Measurements from ENCODE around the gene HES4. TPM values are rescaled to one million over a fixed set of nuclear protein-coding genes. Genes with fewer than 3 reads are reported as not detected.
A peak's percentile ranks its signal among the peaks of the same experiment; 100 is the strongest.
"Not testable (repeated sequence)": the region's sequence is repeated elsewhere in the genome, so short reads cannot be mapped to it uniquely, and the experiment has no call there.

Gene HES4
- total RNA-seq, 1 donor from 2014 or later = 149 TPM

DNA sequence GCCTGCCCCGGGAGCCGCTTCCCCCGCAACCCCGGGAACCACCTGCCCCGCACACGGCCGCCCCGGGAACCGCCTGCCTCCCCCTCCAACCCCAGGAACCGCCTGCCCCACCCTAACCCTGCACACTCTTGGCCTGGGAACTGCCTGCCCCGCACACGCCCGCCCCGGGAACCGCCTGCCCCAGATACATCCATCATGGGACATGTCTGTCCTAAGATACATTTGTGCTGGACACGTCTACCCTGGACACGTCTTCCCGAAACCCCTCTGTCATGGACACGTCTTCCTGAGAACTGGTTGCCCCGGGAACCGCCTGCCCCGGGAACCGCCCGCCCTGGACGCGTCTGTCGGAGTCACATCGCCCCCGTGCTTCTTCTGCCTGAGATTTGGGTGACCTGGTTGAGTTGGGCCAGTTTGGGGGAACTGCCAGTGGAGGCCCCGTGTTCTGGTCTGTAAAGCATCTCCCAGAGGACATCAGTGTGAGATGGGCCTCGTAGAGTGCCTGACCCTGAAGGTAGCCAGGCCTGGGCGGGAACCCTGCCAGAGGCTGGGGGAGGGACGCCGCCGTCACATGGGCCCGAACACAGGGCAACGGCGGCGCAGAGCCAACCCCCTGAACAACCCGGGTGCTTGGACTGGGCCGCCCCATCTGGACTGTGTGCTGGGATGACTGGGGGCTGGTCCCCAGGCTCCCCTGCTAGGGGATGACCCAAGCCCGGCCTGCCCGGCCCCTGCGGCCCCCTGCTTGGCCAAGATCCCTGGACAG lies 21.6 kb downstream of the HES4 start:
- no peaks in the 10 kb centered on the region for H3K36me3 ChIP-seq (ENCODE audit: insufficient read depth, low read length)
- no peaks in the 10 kb centered on the region for H4K20me1 ChIP-seq (ENCODE audit: insufficient read depth, low read length)
- no peak overlapping the region for H2AFZ ChIP-seq (ENCODE audit: low read depth, low read length)
- Mint-ChIP-seq H3K9me3 (ENCODE audit: unreplicated experiment) (no peaks in the 10 kb centered on the region), H3K27me3 (ENCODE audit: low read depth, unreplicated experiment) (peaks cover 29% of the 10 kb centered on the region), H3K4me3 (ENCODE audit: unreplicated experiment) (no peak overlapping the region), H3K36me3 (ENCODE audit: low read depth, unreplicated experiment) (peaks cover 5% of the 10 kb centered on the region), H3K27ac (ENCODE audit: unreplicated experiment) (peak overlapping the region; percentile 26), H3K4me1 (ENCODE audit: low read depth, unreplicated experiment) (no peaks in the 10 kb centered on the region)
- DNase-seq (ENCODE audit: low read depth) (no peak), FAIRE-seq (no peak)
- H3K27me3 ChIP-seq (ENCODE audit: insufficient read depth, low read length) = peaks cover 4% of the 10 kb centered on the region
- H3K9ac ChIP-seq (ENCODE audit: low read length) = no peak overlapping the region
- H3K4me2 ChIP-seq (ENCODE audit: low read length) = no peak overlapping the region
- no peaks in the 10 kb centered on the region for H3K9me3 ChIP-seq (ENCODE audit: insufficient read depth, low read depth, low read length)
- no peaks in the 10 kb centered on the region for H3K79me2 ChIP-seq (ENCODE audit: insufficient read depth, low read length)
- TF ChIP-seq CTCF (IDR thresholded peaks at IDR 0.05; ENCODE audit: insufficient read depth, low read depth, low read length) (no peak), EZH2 (IDR thresholded peaks at IDR 0.05; ENCODE audit: insufficient read depth, low read length) (no peak)
- H3K27ac ChIP-seq (ENCODE audit: low read depth, low read length) = no peak overlapping the region
- no peaks in the 10 kb centered on the region for H3K4me1 ChIP-seq (ENCODE audit: insufficient read depth, low read length)
- no peak overlapping the region for H3K4me3 ChIP-seq (ENCODE audit: insufficient read depth, low read depth, low read length)

DNA sequence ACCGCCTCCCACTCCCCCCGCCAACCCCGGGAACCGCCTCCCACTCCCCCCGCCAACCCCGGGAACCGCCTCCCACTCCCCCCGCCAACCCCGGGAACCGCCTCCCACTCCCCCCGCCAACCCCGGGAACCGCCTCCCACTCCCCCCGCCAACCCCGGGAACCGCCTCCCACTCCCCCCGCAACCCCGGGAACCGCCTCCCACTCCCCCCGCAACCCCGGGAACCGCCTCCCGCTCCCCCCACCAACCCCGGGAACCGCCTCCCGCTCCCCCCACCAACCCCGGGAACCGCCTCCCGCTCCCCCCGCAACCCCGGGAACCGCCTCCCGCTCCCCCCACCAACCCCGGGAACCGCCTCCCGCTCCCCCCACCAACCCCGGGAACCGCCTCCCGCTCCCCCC lies 23.1 kb downstream of the HES4 start:
- peaks cover 23% of the 10 kb centered on the region for H3K27me3 Mint-ChIP-seq (ENCODE audit: low read depth, unreplicated experiment)
- not testable (repeated sequence) for FAIRE-seq; H3K4me3 Mint-ChIP-seq (ENCODE audit: unreplicated experiment); H3K9me3 ChIP-seq (ENCODE audit: insufficient read depth, low read depth, low read length); H2AFZ ChIP-seq (ENCODE audit: low read depth, low read length); H3K4me1 Mint-ChIP-seq (ENCODE audit: low read depth, unreplicated experiment); H3K4me1 ChIP-seq (ENCODE audit: insufficient read depth, low read length); H3K9ac ChIP-seq (ENCODE audit: low read length); H3K9me3 Mint-ChIP-seq (ENCODE audit: unreplicated experiment); H3K4me3 ChIP-seq (ENCODE audit: insufficient read depth, low read depth, low read length); H3K27ac ChIP-seq (ENCODE audit: low read depth, low read length); H3K27me3 ChIP-seq (ENCODE audit: insufficient read depth, low read length); H3K4me2 ChIP-seq (ENCODE audit: low read length); H4K20me1 ChIP-seq (ENCODE audit: insufficient read depth, low read length); H3K79me2 ChIP-seq (ENCODE audit: insufficient read depth, low read length); DNase-seq (ENCODE audit: low read depth); H3K36me3 ChIP-seq (ENCODE audit: insufficient read depth, low read length); H3K27ac Mint-ChIP-seq (ENCODE audit: unreplicated experiment); H3K36me3 Mint-ChIP-seq (ENCODE audit: low read depth, unreplicated experiment)

DNA sequence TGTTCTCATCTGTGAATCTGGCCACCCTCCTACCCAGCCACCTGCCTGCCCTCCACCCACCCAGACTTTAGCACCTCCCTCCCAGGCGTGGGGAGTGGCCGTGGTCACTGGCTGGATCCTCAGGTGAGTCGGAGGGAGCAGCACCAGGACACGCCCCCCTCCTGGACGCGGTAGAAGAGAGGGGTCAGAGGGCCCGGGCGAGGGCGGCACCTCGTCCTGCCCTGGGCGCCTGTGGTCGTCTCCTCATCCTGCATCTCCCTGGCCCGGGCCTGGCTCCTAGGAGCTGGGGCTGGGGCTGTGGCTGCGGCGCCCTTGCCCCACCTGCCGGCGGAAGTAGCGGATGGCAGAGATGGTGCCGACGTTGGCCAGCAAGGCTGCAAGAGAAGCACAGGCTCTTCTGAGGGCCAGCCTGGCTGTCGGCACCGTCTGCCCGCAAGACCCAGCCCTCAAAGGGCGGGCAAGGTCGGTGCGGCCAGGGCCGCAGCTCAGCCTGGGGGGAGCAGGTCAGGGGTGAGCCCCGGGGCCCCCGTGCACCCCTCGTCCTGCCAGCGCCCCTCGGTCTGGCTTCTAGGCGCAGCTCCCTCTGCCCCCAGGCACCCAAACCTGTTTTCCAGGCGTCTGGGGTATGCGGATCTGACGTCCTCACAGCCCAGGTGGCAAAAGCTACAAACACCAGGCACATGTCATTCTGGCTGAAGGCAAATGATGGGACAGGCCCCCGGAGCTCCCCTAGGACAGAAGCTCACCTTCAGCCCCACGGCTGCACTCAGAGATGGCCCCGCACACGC lies 23.8 kb downstream of the HES4 start:
- Histone ChIP-seq H3K79me2 (ENCODE audit: insufficient read depth, low read length) (no peaks in the 10 kb centered on the region), H3K36me3 (ENCODE audit: insufficient read depth, low read length) (no peaks in the 10 kb centered on the region), H3K27me3 (ENCODE audit: insufficient read depth, low read length) (no peaks in the 10 kb centered on the region), H3K27ac (ENCODE audit: low read depth, low read length) (no peak overlapping the region), H2AFZ (ENCODE audit: low read depth, low read length) (peak overlapping the region; percentile 52), H4K20me1 (ENCODE audit: insufficient read depth, low read length) (no peaks in the 10 kb centered on the region), H3K9me3 (ENCODE audit: insufficient read depth, low read depth, low read length) (no peaks in the 10 kb centered on the region), H3K9ac (ENCODE audit: low read length) (no peak overlapping the region), H3K4me2 (ENCODE audit: low read length) (peak overlapping the region; percentile 48), H3K4me3 (ENCODE audit: insufficient read depth, low read depth, low read length) (no peak overlapping the region), H3K4me1 (ENCODE audit: insufficient read depth, low read length) (no peaks in the 10 kb centered on the region)
- no peaks in the 10 kb centered on the region for H3K9me3 Mint-ChIP-seq (ENCODE audit: unreplicated experiment)
- DNase-seq (ENCODE audit: low read depth) = no peak
- H3K27ac Mint-ChIP-seq (ENCODE audit: unreplicated experiment) = no peak overlapping the region
- peaks cover 5% of the 10 kb centered on the region for H3K36me3 Mint-ChIP-seq (ENCODE audit: low read depth, unreplicated experiment)
- no peak for FAIRE-seq
- no peaks in the 10 kb centered on the region for H3K4me1 Mint-ChIP-seq (ENCODE audit: low read depth, unreplicated experiment)
- H3K27me3 Mint-ChIP-seq (ENCODE audit: low read depth, unreplicated experiment) = peaks cover 21% of the 10 kb centered on the region
- TF ChIP-seq CTCF (IDR thresholded peaks at IDR 0.05; ENCODE audit: insufficient read depth, low read depth, low read length) (no peak), EZH2 (IDR thresholded peaks at IDR 0.05; ENCODE audit: insufficient read depth, low read length) (no peak)
- H3K4me3 Mint-ChIP-seq (ENCODE audit: unreplicated experiment) = peak overlapping the region; percentile 57
